HG03457 (cell line): Measurements from ENCODE around the gene RIMBP2.

ENCODE experiments used
- ATAC-seq: cut with Tn5 transposase; IDR thresholded peaks from one replicate; pipeline ENCODE4 v1.9.1; 2021; ENCODE audit warnings: moderate number of reproducible peaks; ENCODE audit not compliant: unreplicated experiment

The RIMBP2 gene

DNA sequence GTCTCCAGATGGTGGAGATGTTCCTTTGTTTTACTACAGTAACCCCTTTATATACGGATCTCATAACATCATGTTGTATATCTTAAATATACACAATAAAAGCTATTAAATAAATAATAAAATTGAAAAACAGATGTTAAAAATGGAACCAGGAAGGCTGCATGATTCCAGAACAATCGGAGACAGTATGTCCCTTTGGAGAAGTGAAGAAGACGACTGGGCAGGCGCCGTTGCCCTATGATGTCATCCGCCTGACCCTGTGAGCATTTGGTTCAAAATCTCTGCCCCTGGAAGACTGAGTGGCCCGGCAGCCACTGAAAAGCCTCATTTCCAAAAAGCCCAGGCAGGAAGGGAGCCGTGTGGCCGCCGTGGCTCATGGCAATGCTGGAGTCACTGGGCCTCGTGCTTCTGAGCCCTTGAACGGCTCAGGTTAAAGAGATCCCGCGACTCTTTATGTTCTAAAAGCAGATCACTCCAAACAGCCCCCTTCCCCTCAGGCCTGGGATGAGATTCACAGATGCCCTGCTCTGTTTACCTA is 30.8 kb downstream of the RIMBP2 start:
- no peak for ATAC-seq

- no peak for ATAC-seq
Observed at GRCh38 chr12:130683811-130684210, 32.3 kb downstream of the RIMBP2 start.

DNA sequence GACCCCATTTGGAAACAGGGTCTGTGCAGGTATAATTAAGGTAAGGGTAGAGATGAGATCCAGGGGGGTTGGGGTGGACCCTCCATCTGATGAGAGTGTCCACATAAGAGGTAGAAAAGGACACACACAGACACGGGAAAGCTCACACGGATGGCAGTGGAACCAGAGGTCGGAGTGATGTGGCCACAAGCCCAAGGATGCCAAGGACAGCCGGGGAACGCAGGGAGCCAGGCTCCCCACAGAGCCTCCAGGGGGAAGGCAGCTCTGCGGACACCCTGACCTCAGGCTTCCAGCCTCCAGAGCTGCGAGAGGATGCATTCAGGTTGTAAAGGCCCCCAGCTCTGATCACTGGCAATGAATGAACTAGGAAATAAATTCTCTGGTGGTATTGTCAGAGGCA is 33.0 kb downstream of the RIMBP2 start:
- no peak for ATAC-seq

DNA sequence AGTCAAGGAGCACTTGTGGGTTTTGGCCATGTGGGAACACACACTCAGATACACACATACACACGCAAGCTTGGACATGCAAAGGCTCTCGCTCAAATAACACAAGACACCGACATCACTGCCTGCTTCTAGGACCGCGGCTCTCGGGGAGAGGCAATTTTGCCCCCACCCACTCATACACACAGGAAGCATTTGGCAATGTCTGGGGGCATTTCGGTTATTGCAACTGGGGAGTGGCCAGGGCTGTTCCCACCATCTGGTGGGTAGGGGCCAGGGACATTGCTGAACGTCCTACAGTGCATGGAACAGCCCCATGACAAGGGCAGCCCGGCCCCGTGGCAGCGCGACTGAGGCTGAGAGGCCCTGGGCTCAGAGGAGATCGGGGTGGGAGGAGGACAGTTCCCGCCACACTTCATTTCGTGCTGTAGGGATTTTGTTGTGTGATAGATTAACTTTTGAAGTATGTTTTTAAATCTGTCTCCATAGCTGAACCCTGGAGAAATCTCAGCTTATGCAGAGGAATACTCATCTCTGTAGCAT is 35.6 kb downstream of the RIMBP2 start:
- ATAC-seq = no peak

GRCh38 chr12:130677957-130678558 is 38.0 kb downstream of the RIMBP2 start:
- no peak for ATAC-seq

DNA sequence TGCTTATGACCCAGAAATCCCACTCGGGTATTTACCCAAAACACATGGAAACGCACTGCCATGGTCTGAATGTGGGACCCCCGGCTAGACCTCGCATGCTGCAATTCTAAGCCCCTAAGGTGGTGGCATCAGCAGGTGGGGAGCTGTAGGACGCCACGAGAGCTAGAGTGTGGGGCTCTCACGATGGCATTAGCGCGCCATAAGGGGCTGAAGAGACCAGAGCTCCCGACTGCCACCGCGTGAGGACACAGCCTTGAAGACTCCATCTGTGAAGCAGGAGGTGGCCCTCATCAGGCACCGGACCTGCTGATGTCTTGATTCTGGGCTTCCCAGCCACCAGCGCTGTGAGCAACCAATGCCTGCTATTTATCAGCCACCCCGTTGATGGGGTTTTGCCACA is 40.3 kb downstream of the RIMBP2 start:
- ATAC-seq = no peak

- no peak for ATAC-seq
Observed at GRCh38 chr12:130675121-130675520, 41.0 kb downstream of the RIMBP2 start.

DNA sequence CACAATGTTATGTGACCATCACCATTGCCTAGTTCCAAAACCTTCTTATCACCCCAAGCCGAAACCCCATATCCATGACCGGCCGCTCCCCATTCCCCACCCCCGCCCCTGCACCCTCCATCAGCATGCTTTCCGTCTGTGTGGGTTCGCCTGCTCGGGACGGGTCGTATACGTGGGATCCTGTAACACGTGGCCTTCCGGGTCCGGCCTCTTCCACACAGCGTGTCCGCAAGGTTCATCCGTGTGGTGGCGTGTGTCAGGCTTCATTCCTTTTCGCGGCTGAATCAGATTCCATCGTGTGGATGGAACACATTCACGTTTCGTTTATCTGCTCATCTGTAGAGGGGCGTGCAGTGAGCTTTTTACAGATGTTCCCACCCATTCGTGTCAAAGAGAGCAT is 41.4 kb downstream of the RIMBP2 start:
- ATAC-seq = no peak

GRCh38 chr12:130673036-130673705 is 42.9 kb downstream of the RIMBP2 start:
- ATAC-seq = no peak

GRCh38 chr12:130672089-130672820 is 43.8 kb downstream of the RIMBP2 start:
- no peak for ATAC-seq

- ATAC-seq = no peak
Observed at GRCh38 chr12:130671556-130671955, 44.5 kb downstream of the RIMBP2 start.

- ATAC-seq = no peak
Observed at GRCh38 chr12:130669797-130670196, 46.3 kb downstream of the RIMBP2 start.

GRCh38 chr12:130669205-130669557 is 46.9 kb downstream of the RIMBP2 start:
- ATAC-seq = no peak

DNA sequence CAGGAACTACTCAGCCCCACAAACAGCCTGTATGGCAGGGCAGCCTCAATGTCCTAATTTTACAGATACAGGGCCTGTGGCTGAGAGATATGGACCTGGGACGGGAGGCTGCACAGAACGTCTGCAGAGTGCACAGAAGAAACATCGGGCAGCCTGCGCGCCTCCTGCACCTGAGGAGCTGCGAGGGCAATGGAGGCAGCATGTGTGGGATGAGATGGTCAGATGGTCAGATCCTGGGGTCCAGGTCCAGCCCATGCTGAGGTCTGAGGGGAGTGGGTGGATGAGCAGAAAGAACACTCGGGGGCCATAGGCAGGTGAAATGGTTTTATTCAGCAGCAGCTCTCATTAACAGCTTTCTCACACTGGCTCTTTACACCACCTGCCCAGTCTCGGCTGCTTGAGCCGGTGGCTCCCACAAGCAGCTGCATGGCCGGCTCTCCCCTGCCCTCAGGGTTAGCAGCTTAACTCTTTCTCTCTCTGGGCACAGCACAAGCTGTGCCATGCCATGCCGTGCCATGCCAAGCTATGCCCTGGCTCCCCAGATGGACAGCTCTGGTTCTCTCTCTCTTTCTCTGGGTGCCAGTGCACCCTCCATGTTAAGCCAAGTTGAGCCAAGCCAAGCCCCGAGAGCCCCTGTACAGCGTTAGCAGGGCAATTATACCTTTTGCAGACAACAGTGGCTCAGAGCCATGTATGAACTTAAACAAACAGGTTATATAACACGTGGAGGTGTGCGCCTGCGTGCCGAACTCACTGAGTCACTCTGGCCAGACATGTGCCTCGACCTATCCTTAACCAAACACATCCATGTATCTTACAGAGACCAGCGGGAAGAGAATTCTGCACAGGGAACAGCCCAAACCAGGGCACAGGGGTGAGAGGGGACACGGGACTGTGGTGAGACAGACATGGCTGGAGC is 47.6 kb downstream of the RIMBP2 start:
- no peak for ATAC-seq

DNA sequence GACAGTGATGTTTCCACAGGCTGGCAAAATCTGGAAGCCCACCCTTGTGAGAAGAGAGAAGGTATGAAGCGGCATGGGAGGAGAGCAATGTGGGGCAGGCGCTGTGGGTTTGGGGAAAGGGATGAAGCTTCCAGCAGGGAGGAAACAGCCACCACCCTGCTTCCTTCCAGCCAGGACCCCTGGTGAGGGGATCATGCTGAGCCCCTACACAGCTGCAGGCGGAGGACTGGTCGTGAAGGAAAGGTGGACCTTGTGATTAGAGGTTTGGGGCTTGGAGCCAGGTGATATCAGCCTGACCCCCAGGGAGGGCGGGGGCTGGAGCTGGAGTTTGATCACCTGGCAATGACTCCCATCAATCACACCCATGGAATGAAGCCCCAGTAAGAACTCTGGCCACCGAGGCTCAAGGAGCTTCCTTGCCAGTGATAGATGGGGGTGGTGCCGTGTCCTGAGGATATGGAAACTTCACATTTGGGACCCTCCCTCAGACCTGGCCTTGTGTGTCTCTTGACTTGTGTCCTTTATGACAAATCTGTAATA is 48.6 kb downstream of the RIMBP2 start:
- no peak for ATAC-seq

GRCh38 chr12:130666645-130667044 is 49.5 kb downstream of the RIMBP2 start:
- no peak for ATAC-seq

GRCh38 chr12:130665753-130666152 is 50.3 kb downstream of the RIMBP2 start:
- no peak for ATAC-seq

- no peak for ATAC-seq
Observed at GRCh38 chr12:130664772-130665171, 51.3 kb downstream of the RIMBP2 start.

- no peak for ATAC-seq
Observed at GRCh38 chr12:130664252-130664651, 51.8 kb downstream of the RIMBP2 start.

DNA sequence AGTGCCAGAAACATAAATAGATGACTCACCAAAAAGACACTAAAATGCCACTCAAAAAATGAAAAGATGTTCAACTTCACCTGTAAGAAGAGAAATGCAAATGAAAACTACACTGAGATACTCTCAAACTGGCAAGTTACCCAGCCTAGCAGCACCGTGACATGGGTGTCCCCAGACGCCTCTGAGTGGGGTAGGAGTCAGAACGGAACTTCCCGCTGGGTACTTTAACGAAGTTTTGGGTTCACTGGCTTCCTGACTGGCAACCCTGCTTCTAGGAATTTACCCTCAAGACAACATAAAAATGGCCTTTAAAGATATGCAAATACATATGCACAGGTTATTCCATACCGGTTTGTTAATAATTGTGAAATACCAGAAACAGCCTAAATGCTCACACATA is 52.6 kb downstream of the RIMBP2 start:
- ATAC-seq = no peak
